ENCODE results near the gene RBP4. TPM values are rescaled to one million over a fixed set of nuclear protein-coding genes. Genes with fewer than 3 reads are reported as not detected.

RBP4 gene
- 0.37 TPM in 1 of 2 replicates, not detected in the other for total RNA-seq

DNA sequence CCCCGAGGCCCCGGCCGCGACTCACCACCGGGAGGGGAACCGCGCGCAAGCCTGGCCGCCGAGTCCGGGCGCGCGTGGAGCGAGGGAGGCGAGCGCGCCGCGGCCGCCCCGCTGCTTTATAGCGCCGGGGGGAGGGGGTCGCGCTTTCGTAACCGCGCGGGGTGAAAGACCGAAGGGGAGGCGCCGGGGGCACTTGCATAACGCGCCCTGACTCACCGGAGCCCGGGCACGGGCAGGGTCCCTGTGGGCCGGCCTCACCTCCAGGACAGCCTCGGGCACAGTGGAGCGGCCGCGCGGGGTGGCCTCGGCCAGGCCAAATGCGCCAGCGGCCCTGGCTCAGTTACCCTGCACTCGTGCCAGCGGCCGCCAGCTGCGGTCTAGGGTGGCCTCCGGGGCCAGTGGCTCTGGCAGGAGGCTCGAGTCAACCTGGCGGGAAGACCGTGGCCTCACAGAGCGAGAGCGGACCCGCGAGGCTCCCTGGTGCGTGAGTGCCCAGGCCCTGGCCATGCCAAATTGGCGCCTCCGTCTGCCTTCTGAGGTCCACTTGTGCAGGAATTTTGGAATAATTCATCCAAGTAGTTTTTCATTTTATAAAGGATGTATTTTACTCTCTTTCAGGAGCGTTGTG lies at the start of gene RBP4:
Gene RBP4 (minus strand): TSS at position 90 of the 628 bp plus-strand sequence. CDS start 207 bp downstream, outside the sequence.

DNA sequence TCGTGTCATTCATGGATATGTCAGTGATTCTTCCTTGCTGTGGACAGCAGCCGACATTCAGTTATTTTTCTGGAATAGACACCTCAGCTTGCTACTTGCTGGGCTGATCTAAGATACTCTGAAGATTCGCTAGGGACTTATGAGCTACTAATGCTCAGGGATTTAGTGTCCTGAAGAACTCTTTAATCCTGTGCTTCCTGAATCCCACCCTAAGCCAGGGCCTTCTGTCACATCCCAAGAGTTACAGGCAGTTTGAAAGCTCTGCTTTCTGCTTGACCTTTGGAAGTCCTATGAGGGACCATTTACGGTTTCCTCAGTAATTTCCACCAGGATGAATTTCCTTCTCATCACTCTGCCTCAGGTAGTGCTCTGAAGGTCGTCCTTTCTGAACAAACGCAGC lies 11.3 kb upstream of the RBP4 start, which contains the start of gene PDE6C:
Gene PDE6C (plus strand): TSS at position 227 of the 400 bp plus-strand sequence. CDS start 189 bp downstream, outside the sequence.

DNA sequence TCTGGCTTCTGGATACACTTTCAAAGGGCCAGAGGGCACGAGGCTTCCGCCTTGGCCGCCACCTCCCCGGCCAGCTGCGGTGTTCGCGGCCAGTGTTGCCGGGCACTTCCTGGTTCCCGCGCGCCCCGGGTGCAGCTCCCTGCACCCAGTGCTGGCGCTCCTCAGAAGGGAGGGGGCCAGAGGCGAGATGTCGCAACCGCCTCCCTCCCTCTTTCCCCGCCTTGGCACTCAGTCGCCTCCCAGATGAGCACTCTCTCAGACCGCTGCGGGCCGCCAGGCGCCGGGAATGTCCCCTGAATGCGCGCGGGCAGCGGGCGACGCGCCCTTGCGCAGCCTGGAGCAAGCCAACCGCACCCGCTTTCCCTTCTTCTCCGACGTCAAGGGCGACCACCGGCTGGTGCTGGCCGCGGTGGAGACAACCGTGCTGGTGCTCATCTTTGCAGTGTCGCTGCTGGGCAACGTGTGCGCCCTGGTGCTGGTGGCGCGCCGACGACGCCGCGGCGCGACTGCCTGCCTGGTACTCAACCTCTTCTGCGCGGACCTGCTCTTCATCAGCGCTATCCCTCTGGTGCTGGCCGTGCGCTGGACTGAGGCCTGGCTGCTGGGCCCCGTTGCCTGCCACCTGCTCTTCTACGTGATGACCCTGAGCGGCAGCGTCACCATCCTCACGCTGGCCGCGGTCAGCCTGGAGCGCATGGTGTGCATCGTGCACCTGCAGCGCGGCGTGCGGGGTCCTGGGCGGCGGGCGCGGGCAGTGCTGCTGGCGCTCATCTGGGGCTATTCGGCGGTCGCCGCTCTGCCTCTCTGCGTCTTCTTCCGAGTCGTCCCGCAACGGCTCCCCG lies 34.4 kb downstream of the RBP4 start, which contains the start of gene FFAR4:
Gene FFAR4 (plus strand): TSS at position 231 of the 842 bp plus-strand sequence. CDS start 56 bp downstream, at position 287.

Other genes with a start within 250 kb of the RBP4 start
- 119 and 218 TPM in 2 replicates for gene MYOF, start 118.9 kb downstream of the RBP4 start, total RNA-seq
- 3.8 TPM in 2 replicates for gene CEP55, start 104.6 kb downstream of the RBP4 start, total RNA-seq
- gene FFAR4, start 34.6 kb downstream of the RBP4 start, total RNA-seq = not detected in 2 replicates
- not detected in 2 replicates for gene PDE6C, start 11.3 kb upstream of the RBP4 start, total RNA-seq
- gene FRA10AC1, start 101.4 kb upstream of the RBP4 start, total RNA-seq = 4.8 and 6.1 TPM in 2 replicates
- gene LGI1, start 156.7 kb upstream of the RBP4 start, total RNA-seq = 0.14 TPM in 1 of 2 replicates, not detected in the other

Data from smooth muscle cell of bladder (primary cell).